Stimulated activated naive CD8-positive, alpha-beta T cell treated with anti-CD3 and anti-CD28 coated beads, Interleukin-15, Interleukin-2, amounts not matched to agents 100 ng/mL and 50 ng/mL, for 24 hours (primary cell): ENCODE data around the gene SLC29A2.
A peak's percentile ranks its signal among the peaks of the same experiment; 100 is the strongest.
"Not testable (repeated sequence)": the region's sequence is repeated elsewhere in the genome, so short reads cannot be mapped to it uniquely, and the experiment has no call there.

Experiments
- H3K27ac Mint-ChIP-seq: one replicate; pipeline ENCODE4 v1.8.0; 2021; ENCODE audit warnings: mild to moderate bottlenecking, mixed read lengths
- H3K27me3 Mint-ChIP-seq: one replicate; pipeline ENCODE4 v1.8.0; 2021; ENCODE audit warnings: mixed read lengths
- H3K36me3 Mint-ChIP-seq: one replicate; pipeline ENCODE4 v1.8.0; 2021; ENCODE audit warnings: low read depth, mixed read lengths
- H3K4me1 Mint-ChIP-seq: one replicate; pipeline ENCODE4 v1.8.0; 2021; ENCODE audit warnings: low read depth, mixed read lengths
- H3K4me3 Mint-ChIP-seq: one replicate; pipeline ENCODE4 v1.8.0; 2021; ENCODE audit warnings: mild to moderate bottlenecking, mixed read lengths
- H3K9me3 Mint-ChIP-seq: one replicate; pipeline ENCODE4 v1.8.0; 2021; ENCODE audit warnings: mixed read lengths

The SLC29A2 gene

DNA sequence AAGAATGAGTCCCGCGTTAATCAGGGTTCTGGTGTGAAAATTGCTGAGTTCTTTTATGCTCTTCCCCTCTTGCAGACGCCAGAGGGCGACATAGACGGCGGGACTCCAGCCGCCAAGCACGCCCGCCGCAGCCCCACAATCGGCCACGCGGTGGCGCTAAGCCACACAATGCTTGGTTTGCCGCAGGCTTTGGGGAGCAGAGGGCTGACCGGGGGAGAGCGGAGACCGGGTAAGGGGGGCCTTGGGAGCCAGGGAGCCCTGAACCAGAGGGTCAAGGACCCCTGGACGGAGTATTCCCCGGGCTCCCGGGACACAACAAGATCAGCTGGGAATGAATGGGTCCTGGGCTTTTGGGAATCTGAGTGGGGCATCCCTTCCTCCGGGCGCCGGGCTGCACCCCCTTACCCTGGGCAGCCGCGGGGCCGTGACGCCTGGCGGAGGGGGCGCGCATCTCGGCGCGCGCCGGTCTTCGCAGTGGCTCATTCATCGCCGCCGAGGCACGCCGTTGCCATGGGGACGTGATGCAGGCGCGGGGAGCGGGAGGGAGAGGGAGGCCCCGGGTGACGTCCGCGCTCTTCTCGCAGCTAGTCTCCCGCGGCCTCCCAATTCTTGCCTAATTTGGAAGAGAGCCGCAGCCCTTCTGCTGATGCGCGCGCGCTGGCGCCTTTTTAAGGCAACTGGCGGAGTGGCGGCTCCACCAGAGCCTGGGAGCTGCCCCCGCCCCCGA, 37.1 kb upstream of the SLC29A2 start:
- Mint-ChIP-seq H3K27me3 (peaks cover 17% of the 10 kb centered on the region), H3K9me3 (no peaks in the 10 kb centered on the region), H3K4me1 (peaks cover 4% of the 10 kb centered on the region), H3K4me3 (peak overlapping the region; percentile 72), H3K27ac (no peak overlapping the region), H3K36me3 (no peaks in the 10 kb centered on the region)

DNA sequence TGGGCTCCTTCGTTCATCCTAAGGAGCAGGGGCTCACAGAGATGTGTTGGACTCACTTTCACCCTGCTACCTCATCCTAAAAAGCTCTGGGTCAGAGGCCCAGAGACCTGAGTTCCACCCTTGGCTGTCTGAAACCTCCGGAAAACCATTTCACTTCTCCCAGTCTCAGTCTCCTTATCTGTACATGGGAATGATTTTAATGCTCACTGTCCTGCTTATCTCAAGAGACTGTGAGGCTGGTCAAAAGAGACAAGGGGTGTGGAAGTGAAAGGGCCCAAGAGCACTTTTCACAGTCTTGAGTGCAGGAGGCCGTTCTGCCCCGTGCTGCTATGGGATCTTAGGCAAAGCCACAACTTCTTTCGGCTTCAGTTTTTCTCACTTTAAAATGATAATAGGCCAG, 36.1 kb upstream of the SLC29A2 start:
- Mint-ChIP-seq H3K4me1 (peaks cover 4% of the 10 kb centered on the region), H3K27me3 (peaks cover 14% of the 10 kb centered on the region), H3K27ac (no peak overlapping the region), H3K9me3 (no peaks in the 10 kb centered on the region), H3K36me3 (no peaks in the 10 kb centered on the region), H3K4me3 (no peak overlapping the region)

DNA sequence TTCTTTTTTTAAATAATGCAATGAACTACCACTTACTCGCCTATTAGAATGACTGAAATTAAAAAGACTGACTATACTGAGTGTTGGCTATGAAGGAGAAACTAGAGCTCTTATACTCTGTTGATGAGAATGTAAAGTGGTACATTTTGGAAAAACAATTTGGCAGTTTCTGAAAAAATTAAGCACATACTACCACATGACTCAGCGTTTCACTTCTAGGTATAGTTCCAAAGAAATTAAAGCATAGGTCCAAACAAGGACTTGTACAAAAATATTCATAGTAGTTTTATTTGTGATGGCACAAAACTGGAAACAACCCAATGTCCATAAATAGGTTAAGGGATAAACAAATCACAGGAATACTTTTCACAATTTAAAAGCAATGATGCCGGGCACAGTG, 22.4 kb upstream of the SLC29A2 start:
- no peaks in the 10 kb centered on the region for H3K27me3 Mint-ChIP-seq
- H3K4me3 Mint-ChIP-seq, result no peak overlapping the region
- no peaks in the 10 kb centered on the region for H3K9me3 Mint-ChIP-seq
- no peaks in the 10 kb centered on the region for H3K4me1 Mint-ChIP-seq
- H3K36me3 Mint-ChIP-seq, result no peaks in the 10 kb centered on the region
- no peak overlapping the region for H3K27ac Mint-ChIP-seq

DNA sequence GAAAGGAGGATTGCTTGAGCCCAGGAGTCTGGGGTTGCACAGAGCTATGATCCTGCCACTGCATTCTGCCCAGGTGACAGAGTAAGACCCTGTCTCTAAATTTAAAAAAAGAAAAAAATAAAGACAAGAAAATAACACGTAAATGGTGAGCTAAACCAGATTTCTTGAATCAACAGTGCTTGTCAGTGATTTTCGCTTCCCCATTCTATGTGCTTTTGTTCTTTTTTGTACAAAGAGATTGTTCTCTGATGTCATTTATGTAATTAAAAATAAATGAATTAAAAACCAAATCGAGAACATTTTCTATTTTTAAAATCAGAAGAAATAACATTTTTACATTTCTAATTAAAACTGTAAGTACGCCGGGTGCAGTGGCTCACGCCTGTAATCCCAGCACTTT, 19.8 kb upstream of the SLC29A2 start:
- no peak overlapping the region for H3K4me3 Mint-ChIP-seq
- H3K9me3 Mint-ChIP-seq, result no peaks in the 10 kb centered on the region
- H3K36me3 Mint-ChIP-seq, result no peaks in the 10 kb centered on the region
- H3K27ac Mint-ChIP-seq, result no peak overlapping the region
- peaks cover 1% of the 10 kb centered on the region for H3K4me1 Mint-ChIP-seq
- no peaks in the 10 kb centered on the region for H3K27me3 Mint-ChIP-seq

DNA sequence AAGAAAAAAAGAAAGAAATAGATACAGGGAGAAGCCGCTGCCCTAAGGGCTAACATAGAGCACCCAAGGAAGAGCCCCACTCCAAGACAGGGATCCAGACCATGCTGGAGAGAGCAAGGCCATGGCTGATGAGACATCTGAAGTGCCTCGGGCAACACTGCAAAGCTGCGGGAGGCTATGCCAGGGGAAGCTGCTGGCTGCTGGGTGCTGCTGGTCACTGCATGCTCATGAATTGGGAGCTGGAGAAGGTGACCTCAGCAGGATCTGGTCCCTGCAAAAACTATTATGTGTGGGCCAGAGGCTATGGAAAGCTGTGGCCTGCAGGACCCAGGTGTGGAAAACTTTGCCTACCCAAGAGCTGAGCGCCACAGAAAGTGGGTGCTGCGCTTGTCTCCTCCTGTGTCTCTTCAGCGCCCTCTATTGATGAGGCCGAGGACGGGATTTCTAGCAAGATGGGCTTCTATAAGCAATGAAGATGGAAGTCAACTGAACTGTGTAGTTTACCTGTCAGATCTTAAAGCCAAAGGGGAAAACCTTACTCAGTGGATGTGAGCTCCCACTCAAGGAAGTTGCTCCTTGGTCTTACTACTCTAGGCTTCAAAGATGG, 17.3 kb upstream of the SLC29A2 start:
- no peaks in the 10 kb centered on the region for H3K36me3 Mint-ChIP-seq
- H3K4me3 Mint-ChIP-seq, result no peak overlapping the region
- no peaks in the 10 kb centered on the region for H3K27me3 Mint-ChIP-seq
- H3K4me1 Mint-ChIP-seq, result peaks cover 6% of the 10 kb centered on the region
- no peak overlapping the region for H3K27ac Mint-ChIP-seq
- no peaks in the 10 kb centered on the region for H3K9me3 Mint-ChIP-seq

DNA sequence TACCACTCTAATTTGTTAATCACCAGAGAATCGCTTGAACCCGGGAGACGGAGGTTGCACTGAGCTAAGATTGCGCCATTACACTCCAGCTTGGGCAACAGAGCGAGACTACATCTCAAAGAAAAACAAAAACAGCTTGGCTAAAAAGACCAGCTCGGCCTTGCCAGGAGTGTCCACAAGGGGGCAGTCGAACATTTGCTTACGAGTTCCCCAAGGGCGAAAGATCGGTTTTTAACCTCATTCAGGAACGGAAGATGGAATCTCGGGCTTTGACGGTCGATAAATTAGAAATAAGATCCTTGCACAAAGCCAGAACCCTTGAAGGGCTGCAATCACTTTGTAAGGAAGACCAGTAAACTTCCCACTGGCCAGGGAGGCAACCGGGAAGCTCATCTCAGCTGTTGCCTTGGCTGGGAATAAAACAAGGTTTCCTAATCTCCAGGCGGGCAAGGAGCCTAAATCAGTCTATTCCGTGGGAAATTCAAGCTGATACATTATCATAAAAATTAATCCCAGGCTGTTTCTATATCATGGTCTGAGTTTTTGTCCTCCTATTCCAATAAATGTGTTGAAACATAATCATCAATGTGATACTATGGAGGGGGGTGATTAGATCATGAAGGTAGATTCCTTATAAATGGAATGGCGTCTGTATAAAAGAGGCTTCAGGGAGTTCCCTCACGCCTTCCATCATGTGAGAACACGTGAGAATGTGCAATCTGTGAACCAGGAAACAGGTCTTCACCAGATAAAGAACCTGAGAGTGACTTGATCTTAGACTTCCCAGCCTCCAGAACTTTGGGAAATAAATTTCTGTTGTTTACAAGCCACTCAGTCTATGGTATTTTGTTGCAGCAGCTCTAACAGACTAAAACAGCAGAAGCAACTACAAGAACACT, 14.9 kb upstream of the SLC29A2 start:
- H3K4me1 Mint-ChIP-seq, result peaks cover 6% of the 10 kb centered on the region
- no peaks in the 10 kb centered on the region for H3K36me3 Mint-ChIP-seq
- no peak overlapping the region for H3K27ac Mint-ChIP-seq
- H3K27me3 Mint-ChIP-seq, result no peaks in the 10 kb centered on the region
- H3K4me3 Mint-ChIP-seq, result peak overlapping the region; percentile 3
- H3K9me3 Mint-ChIP-seq, result no peaks in the 10 kb centered on the region

DNA sequence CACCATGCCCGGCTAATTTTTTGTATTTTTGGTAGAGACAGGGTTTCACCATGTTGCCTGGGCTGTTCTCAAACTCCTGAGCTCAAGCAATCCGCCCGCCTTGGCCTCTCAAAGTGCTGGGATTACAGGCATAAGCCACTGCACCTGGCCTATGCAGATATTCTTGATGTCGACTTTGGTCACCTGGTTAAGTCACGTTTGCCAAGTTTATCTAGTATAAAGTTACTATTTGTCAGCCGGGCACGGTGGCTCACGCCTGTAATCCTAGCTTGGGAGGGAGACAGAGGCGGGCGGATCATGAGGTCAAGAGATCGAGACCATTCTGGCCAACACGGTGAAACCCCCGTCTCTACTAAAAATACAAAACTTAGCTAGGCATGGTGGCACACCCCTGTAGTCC, 12.8 kb upstream of the SLC29A2 start:
- not testable (repeated sequence) for H3K36me3 Mint-ChIP-seq, H3K27ac Mint-ChIP-seq, H3K9me3 Mint-ChIP-seq, H3K4me3 Mint-ChIP-seq, H3K4me1 Mint-ChIP-seq, H3K27me3 Mint-ChIP-seq

DNA sequence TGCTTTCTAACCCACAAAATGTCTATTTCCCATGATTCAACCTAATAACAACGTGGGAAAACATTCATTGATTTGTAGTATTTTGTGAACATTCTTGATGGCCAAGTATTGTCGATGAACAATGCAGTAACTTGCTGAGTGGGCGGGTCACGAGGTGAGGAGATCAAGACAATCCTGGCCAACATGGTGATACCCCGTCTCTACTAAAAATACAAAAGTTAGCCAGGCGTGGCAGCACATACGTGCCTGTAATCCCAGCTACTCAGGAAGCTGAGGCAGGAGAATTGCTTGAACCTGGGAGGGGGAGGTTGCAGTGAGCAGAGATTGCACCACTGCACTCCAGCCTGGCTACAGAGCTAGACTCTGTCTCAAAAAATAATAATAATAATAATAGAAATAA, 8.7 kb upstream of the SLC29A2 start:
- H3K9me3 Mint-ChIP-seq, H3K4me3 Mint-ChIP-seq, H3K36me3 Mint-ChIP-seq, H3K27me3 Mint-ChIP-seq, H3K4me1 Mint-ChIP-seq, H3K27ac Mint-ChIP-seq: not testable (repeated sequence)

DNA sequence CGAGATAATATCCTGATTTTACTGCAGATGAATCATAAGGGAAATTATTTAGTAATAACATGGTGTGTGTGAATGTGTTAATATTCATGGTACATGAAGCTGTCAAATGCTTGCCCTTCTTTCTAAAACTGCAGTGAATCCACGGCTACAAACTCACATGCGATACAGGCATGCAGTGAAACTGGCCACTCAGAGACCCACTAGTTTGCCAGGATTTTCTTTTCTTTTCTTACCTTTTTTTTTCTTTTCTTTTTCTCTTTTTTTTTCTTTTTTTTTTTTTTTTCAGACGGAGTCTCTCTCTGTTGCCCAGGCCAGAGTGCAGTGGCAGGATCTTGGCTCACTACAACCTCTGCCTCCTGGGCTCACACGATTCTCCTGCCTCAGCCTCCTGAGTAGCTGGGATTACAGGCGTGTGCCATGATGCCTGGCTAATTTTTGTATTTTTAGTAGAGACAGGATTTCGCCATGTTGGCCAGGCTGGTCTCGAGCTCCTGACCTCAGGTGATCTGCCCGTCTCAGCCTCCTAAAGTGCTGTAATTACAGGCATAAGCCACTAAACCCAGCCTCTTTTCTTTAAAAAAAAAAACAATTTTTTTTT, 2.2 kb upstream of the SLC29A2 start:
- peak overlapping the region; percentile 21 for H3K27ac Mint-ChIP-seq
- H3K4me3 Mint-ChIP-seq, H3K36me3 Mint-ChIP-seq: not testable (repeated sequence)

DNA sequence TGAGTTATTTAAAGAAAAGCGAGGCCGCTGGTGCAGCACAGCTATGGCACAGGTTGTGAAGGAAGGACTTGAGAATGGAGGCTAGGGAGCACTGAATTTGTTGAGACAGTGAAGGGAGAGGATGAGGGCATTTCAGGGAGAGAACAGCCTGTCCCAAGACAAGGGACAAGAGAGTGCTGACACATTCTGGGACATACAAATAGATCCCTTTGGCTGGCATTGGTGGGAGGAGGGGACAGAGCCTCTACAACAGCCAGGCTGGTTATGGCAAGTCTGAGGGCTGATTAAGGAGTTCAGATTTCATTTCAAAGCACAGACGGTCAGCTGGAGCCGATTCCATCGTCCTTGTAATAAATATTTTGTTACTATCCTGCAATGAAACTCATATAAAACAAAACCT, 1.7 kb upstream of the SLC29A2 start:
- Mint-ChIP-seq H3K36me3 (no peaks in the 10 kb centered on the region), H3K9me3 (no peaks in the 10 kb centered on the region), H3K27ac (peak overlapping the region; percentile 21), H3K4me1 (peaks cover 23% of the 10 kb centered on the region), H3K27me3 (no peaks in the 10 kb centered on the region), H3K4me3 (no peak overlapping the region)

More for the DNA sequence above, 2.2 kb upstream of the SLC29A2 start:
- H3K4me1 Mint-ChIP-seq, result peaks cover 23% of the 10 kb centered on the region
- H3K9me3 Mint-ChIP-seq, H3K27me3 Mint-ChIP-seq: not testable (repeated sequence)

DNA sequence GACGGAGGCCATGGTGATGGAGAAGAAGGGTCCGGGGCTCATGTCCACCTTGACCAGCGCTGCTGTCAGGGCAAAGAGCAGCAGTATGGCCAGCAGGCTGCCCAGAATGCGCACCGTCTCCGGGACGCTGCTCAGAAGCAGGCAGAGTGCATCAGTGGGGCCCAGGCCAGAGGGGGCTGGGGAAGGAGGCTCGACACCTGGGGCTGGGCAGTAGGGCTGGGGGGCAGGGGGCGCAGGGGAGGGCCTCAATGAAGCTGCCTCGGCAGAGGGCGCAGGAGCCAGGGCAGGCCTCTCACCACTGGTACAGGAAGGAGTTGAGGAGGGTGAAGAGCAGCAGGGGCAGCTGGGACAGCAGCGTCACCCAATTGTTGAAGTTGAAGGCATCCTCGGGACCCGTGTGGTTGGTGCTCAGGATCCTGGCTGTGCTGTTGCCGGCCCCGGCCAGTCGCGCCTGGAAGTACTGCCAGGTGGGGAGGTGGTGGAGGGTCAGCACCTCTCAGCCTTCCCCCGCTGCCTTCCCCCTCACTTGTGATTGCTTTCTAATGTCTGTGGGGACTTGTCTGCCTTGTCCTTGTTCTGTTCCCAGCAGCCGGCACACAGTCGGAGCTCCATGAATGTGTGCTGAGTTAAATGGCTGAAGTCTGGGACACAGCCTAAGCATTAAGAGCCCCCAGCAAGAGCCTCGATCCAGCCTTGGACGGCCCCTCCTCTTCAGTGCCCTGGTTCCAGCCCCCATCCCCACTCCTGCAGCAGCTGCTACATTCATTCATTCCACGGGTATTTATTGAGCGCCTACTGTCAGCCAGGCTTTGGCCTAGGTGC, 2.3 kb downstream of the SLC29A2 start:
- no peaks in the 10 kb centered on the region for H3K27me3 Mint-ChIP-seq
- H3K27ac Mint-ChIP-seq, result no peak overlapping the region
- H3K4me3 Mint-ChIP-seq, result peak overlapping the region; percentile 88
- H3K4me1 Mint-ChIP-seq, result peaks cover 23% of the 10 kb centered on the region
- H3K9me3 Mint-ChIP-seq, result no peaks in the 10 kb centered on the region
- H3K36me3 Mint-ChIP-seq, result peaks cover 4% of the 10 kb centered on the region

DNA sequence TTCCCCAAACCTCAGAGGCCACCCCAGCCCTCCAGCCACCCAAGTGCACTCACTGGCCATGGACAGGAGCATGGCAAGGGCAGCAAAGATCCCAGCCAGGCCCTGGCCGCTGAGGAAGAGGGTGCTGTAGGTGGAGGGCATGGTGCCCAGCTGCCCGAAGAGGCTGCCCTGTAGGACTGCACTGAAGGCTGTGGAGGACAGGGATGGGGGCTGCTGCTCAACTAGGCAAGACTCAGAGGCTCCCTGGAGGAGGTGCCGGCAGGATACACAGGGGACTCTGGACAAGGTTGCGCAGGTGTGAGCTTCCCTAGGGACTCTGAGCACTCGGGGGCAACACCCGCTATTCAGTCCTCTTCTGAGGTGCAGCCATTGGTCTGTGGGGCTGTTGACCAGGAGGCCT, 3.1 kb downstream of the SLC29A2 start:
- H3K27ac Mint-ChIP-seq, result no peak overlapping the region
- no peak overlapping the region for H3K4me3 Mint-ChIP-seq
- no peaks in the 10 kb centered on the region for H3K9me3 Mint-ChIP-seq
- peaks cover 4% of the 10 kb centered on the region for H3K36me3 Mint-ChIP-seq
- no peaks in the 10 kb centered on the region for H3K27me3 Mint-ChIP-seq
- peaks cover 22% of the 10 kb centered on the region for H3K4me1 Mint-ChIP-seq

DNA sequence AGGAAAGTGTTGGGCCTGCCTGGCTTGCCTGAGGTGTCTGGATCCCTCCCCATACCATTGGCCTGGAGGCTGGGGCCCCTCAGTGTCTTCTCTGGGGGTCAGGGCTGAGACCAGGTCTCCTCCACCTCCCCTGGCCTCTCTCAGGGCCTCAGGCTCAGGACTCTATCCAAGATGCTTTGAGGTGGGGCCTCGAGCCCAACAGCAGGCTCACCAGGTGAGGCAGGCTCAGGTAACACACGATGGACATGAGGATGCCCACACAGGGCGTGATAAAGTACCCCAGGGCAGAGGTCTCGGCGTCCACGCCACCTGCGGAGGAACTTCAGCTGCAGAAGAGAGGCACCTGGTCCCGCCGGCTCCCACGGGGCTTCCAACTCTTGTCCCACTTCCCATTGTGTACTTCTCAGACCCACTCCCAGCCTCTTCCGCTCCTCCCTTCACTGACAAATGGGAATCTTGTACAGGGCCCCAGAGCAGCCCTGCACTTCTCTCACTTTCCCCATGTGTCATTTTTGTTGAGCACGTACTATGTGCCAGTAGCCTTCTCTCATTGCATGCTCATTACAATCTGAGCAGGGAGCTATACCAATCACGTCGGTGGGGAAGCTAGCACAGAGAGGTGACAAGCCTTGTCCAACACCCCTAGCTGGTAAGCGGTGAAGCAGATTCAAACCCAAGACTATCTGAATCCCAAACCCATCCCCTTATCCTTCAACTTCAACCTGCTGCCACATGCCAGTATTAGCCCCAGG, 3.8 kb downstream of the SLC29A2 start:
- Mint-ChIP-seq H3K4me3 (no peak overlapping the region), H3K27me3 (no peaks in the 10 kb centered on the region), H3K4me1 (peaks cover 16% of the 10 kb centered on the region), H3K9me3 (no peaks in the 10 kb centered on the region), H3K27ac (no peak overlapping the region), H3K36me3 (peaks cover 4% of the 10 kb centered on the region)
